ENCODE data around the gene PLA2G4A.

DNA sequence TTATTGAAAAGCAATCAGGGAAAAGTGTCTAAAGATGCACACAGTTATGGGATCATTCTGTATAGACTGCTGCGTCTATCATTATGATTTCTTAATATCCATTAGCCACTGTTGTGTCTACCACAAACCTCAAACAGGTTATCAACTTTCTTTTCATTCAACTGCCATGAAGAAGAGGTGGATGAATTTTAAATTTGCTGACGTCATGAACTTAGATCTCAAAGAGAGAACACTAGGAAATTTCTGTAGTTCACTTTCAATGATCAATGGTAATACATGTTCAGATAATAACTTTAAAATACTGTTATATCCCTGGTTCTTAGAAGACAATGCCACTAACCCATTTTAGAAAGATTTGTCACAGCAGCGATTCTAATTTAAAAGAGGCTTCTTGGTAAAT is 6.7 kb downstream of the PLA2G4A start:
- no peak for TF ChIP-seq EP300 (IDR thresholded peaks at IDR 0.05)
- TF ChIP-seq, protein P1, sequence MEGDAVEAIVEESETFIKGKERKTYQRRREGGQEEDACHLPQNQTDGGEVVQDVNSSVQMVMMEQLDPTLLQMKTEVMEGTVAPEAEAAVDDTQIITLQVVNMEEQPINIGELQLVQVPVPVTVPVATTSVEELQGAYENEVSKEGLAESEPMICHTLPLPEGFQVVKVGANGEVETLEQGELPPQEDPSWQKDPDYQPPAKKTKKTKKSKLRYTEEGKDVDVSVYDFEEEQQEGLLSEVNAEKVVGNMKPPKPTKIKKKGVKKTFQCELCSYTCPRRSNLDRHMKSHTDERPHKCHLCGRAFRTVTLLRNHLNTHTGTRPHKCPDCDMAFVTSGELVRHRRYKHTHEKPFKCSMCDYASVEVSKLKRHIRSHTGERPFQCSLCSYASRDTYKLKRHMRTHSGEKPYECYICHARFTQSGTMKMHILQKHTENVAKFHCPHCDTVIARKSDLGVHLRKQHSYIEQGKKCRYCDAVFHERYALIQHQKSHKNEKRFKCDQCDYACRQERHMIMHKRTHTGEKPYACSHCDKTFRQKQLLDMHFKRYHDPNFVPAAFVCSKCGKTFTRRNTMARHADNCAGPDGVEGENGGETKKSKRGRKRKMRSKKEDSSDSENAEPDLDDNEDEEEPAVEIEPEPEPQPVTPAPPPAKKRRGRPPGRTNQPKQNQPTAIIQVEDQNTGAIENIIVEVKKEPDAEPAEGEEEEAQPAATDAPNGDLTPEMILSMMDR (IDR thresholded peaks at IDR 0.05), result no peak
